ENCODE measurements around the gene C1GALT1.

DNA sequence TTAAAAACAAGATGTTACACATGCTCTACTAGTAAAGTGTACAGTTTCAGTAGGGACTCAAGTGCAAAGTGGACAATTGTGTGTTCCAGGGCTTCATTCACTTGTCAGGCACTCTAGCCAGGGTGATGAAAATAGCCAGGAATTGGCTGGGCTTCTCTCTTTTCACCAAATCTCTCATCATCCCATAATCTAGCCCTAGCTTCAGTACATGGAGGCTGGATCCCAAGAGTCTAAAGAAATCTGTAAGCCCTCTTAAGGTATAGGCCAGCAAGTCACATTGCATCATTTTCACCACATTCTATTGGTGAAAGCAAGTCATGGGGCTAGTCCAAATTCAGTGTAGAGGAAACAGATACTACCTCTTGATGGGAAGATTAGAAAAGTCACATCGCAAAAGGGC is 47.3 kb upstream of the C1GALT1 start:
- TF ChIP-seq, protein P1, sequence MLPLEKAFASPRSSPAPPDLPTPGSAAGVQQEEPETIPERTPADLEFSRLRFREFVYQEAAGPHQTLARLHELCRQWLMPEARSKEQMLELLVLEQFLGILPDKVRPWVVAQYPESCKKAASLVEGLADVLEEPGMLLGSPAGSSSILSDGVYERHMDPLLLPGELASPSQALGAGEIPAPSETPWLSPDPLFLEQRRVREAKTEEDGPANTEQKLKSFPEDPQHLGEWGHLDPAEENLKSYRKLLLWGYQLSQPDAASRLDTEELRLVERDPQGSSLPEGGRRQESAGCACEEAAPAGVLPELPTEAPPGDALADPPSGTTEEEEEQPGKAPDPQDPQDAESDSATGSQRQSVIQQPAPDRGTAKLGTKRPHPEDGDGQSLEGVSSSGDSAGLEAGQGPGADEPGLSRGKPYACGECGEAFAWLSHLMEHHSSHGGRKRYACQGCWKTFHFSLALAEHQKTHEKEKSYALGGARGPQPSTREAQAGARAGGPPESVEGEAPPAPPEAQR (CRISPR knock-in tag; IDR thresholded peaks at IDR 0.05), result no peak
- TF ChIP-seq, protein P2, sequence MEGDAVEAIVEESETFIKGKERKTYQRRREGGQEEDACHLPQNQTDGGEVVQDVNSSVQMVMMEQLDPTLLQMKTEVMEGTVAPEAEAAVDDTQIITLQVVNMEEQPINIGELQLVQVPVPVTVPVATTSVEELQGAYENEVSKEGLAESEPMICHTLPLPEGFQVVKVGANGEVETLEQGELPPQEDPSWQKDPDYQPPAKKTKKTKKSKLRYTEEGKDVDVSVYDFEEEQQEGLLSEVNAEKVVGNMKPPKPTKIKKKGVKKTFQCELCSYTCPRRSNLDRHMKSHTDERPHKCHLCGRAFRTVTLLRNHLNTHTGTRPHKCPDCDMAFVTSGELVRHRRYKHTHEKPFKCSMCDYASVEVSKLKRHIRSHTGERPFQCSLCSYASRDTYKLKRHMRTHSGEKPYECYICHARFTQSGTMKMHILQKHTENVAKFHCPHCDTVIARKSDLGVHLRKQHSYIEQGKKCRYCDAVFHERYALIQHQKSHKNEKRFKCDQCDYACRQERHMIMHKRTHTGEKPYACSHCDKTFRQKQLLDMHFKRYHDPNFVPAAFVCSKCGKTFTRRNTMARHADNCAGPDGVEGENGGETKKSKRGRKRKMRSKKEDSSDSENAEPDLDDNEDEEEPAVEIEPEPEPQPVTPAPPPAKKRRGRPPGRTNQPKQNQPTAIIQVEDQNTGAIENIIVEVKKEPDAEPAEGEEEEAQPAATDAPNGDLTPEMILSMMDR (IDR thresholded peaks at IDR 0.05), result no peak

Data from WTC11 (cell line).